Astrocyte of the spinal cord (primary cell): ENCODE data around the gene AQP1.

Source experiments
- DNase-seq: peaks from one replicate; pipeline ENCODE4 v3.0.0; 2011; ENCODE audit warnings: low read depth, low spot score
- H3K4me3 ChIP-seq: 2 replicates; pipeline ENCODE4 v1.5.1; 2011; ENCODE audit warnings: low read depth, mild to moderate bottlenecking, low read length, moderate library complexity
- CTCF ChIP-seq: IDR thresholded peaks from 2 replicates; pipeline ENCODE4 v1.5.1; 2012; ENCODE audit warnings: low read depth, mild to moderate bottlenecking, low read length, inconsistent platforms
- in situ Hi-C: cut with HindIII; loops from 2 replicates; pipeline ENCODE4 v1.10.0; 2017; ENCODE audit warnings: low sequenced_read_pairs

The AQP1 gene

GRCh38 chr7:30927040-30927439 is 15.4 kb downstream of the AQP1 start:
- no peak for TF ChIP-seq CTCF
- H3K4me3 ChIP-seq: no peak overlapping the region
- no peak for DNase-seq
- in situ Hi-C loops: no loop called here

GRCh38 chr7:30927559-30927958 is 15.9 kb downstream of the AQP1 start:
- no peak for TF ChIP-seq CTCF
- H3K4me3 ChIP-seq: no peak overlapping the region
- in situ Hi-C loops: no loop called here
- no peak for DNase-seq

- TF ChIP-seq CTCF: no peak
- in situ Hi-C loops: no loop called here
- no peak for DNase-seq
- no peak overlapping the region for H3K4me3 ChIP-seq
Observed at GRCh38 chr7:30928254-30928872, 16.7 kb downstream of the AQP1 start.

- in situ Hi-C loops: no loop called here
- DNase-seq: no peak
- no peak overlapping the region for H3K4me3 ChIP-seq
- no peak for TF ChIP-seq CTCF
Observed at GRCh38 chr7:30929686-30930085, 18.0 kb downstream of the AQP1 start.

GRCh38 chr7:30930621-30931020 is 19.0 kb downstream of the AQP1 start:
- no peak overlapping the region for H3K4me3 ChIP-seq
- DNase-seq: no peak
- no peak for TF ChIP-seq CTCF
- in situ Hi-C loops: no loop called here

- in situ Hi-C loops: no loop called here
- no peak for TF ChIP-seq CTCF
- no peak overlapping the region for H3K4me3 ChIP-seq
- DNase-seq: no peak
Observed at GRCh38 chr7:30931161-30931928, 19.7 kb downstream of the AQP1 start.
